Measurements from ENCODE around the gene TAC4. TPM values are rescaled to one million over a fixed set of nuclear protein-coding genes. Genes with fewer than 3 reads are reported as not detected.

The TAC4 gene
- total RNA-seq, 1 experiment from 2014 or later: not detected

GRCh38 chr17:49853470-49854015, 5.7 kb upstream of the TAC4 start:
- Histone ChIP-seq H3K79me2 (ENCODE audit: low read length) (no peaks in the 10 kb centered on the region), H3K4me2 (ENCODE audit: low read depth, low read length, poor library complexity, severe bottlenecking) (no peak overlapping the region), H3K4me3 (ENCODE audit: low read length) (no peak overlapping the region), H3K36me3 (ENCODE audit: insufficient read depth, low read length) (no peaks in the 10 kb centered on the region), H4K20me1 (ENCODE audit: insufficient read depth, low read depth, low read length) (no peaks in the 10 kb centered on the region), H3K9me2 (replicated peaks; ENCODE audit: insufficient read depth, low read length) (no peaks in the 10 kb centered on the region), H3K9ac (ENCODE audit: low read length) (no peak overlapping the region), H2AFZ (ENCODE audit: low read length) (no peak overlapping the region), H3K9me3 (ENCODE audit: low read length) (no peaks in the 10 kb centered on the region), H3K4me1 (ENCODE audit: low read length) (no peaks in the 10 kb centered on the region; the same call in 1 of the 2 replicates), H3K27me3 (ENCODE audit: low read length) (no peaks in the 10 kb centered on the region), H3K27ac (ENCODE audit: low read length) (no peak overlapping the region)
- DNase-seq: no peak

GRCh38 chr17:49851387-49852291, 3.8 kb upstream of the TAC4 start:
- peak; percentile 69 for DNase-seq
- H3K27me3 ChIP-seq (ENCODE audit: low read length): no peaks in the 10 kb centered on the region
- peak overlapping the region; percentile 39 for H3K9ac ChIP-seq (ENCODE audit: low read length)
- no peaks in the 10 kb centered on the region for H3K9me2 ChIP-seq (replicated peaks; ENCODE audit: insufficient read depth, low read length)
- H3K4me1 ChIP-seq (ENCODE audit: low read length): no peaks in the 10 kb centered on the region; the same call in 1 of the 2 replicates
- H3K4me2 ChIP-seq (ENCODE audit: low read depth, low read length, poor library complexity, severe bottlenecking): peak overlapping the region; percentile 47
- no peak overlapping the region for H3K27ac ChIP-seq (ENCODE audit: low read length)
- H2AFZ ChIP-seq (ENCODE audit: low read length): peak overlapping the region; percentile 56; the same call in 1 of the 2 replicates
- no peaks in the 10 kb centered on the region for H3K79me2 ChIP-seq (ENCODE audit: low read length)
- H3K4me3 ChIP-seq (ENCODE audit: low read length): peak overlapping the region; percentile 53; the same call in 1 of the 2 replicates
- H4K20me1 ChIP-seq (ENCODE audit: insufficient read depth, low read depth, low read length): 0 out of 2 replicates have a peak, but pooled peaks cover 3% of the 10 kb centered on the region
- no peaks in the 10 kb centered on the region for H3K36me3 ChIP-seq (ENCODE audit: insufficient read depth, low read length)
- no peaks in the 10 kb centered on the region for H3K9me3 ChIP-seq (ENCODE audit: low read length)

DNA sequence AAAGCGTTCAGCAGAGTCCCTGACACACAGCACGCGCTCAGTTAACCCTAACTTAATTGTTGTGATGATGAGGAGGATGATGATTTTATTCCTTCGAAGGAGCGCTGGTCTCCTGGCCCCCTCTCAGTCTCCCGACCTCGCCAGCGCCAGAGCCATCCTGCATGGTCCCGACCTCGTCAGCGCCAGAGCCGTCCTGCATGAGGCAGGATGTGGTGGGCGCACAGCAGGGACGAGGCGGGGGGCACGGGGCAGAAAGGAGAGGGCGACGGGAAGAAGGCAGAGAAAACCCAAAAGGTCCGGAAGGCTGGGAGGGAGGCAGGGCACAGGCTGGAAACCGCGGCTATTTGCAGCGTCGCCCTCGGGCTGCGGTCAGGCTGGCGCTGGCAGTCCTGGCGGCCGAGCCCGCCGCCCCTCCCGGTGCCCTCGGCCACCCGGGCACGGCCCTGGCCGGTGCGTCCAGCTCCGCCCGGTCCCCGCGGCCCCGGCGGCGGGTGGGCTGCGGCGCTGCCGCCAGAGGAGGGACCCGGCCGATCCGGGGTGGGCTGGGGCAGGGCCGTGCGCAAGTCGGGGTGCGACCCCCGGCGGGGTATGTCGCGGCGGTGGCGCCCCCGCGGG, 3.0 kb upstream of the TAC4 start:
- DNase-seq: no peak
- Histone ChIP-seq H3K27me3 (ENCODE audit: low read length) (no peaks in the 10 kb centered on the region), H3K79me2 (ENCODE audit: low read length) (no peaks in the 10 kb centered on the region), H3K9me2 (replicated peaks; ENCODE audit: insufficient read depth, low read length) (no peaks in the 10 kb centered on the region), H3K4me2 (ENCODE audit: low read depth, low read length, poor library complexity, severe bottlenecking) (peak overlapping the region; percentile 47), H3K36me3 (ENCODE audit: insufficient read depth, low read length) (0 out of 2 replicates have a peak, but pooled peaks cover 3% of the 10 kb centered on the region), H3K9ac (ENCODE audit: low read length) (peak overlapping the region; percentile 39), H3K4me3 (ENCODE audit: low read length) (no peak overlapping the region; the same call in 1 of the 2 replicates), H3K4me1 (ENCODE audit: low read length) (no peaks in the 10 kb centered on the region; the same call in 1 of the 2 replicates), H3K9me3 (ENCODE audit: low read length) (no peaks in the 10 kb centered on the region), H2AFZ (ENCODE audit: low read length) (no peak overlapping the region), H4K20me1 (ENCODE audit: insufficient read depth, low read depth, low read length) (0 out of 2 replicates have a peak, but pooled peaks cover 6% of the 10 kb centered on the region), H3K27ac (ENCODE audit: low read length) (no peak overlapping the region)

DNA sequence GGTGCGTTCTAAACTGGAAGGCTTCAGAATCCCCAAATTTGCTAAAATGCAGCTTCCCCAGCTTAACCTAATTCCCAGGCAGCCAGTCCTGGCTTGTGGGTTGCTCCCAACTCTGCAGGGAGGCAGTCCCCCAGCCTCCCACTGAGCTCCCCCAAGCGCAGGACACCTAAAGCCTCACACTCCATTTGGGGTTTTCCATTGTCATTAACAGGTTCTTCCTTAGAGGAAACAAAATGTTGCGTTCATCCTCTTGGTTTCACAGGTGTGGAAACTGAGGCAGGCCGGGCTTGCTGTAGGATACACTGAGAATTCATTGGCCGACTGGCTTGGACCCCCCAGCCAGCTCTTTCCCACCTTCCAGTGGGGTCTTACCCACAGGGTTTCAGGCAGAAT, 2.3 kb upstream of the TAC4 start:
- no peaks in the 10 kb centered on the region for H3K27me3 ChIP-seq (ENCODE audit: low read length)
- 0 out of 2 replicates have a peak, but pooled peaks cover 6% of the 10 kb centered on the region for H4K20me1 ChIP-seq (ENCODE audit: insufficient read depth, low read depth, low read length)
- H3K27ac ChIP-seq (ENCODE audit: low read length): no peak overlapping the region
- no peak overlapping the region for H3K9ac ChIP-seq (ENCODE audit: low read length)
- H2AFZ ChIP-seq (ENCODE audit: low read length): no peak overlapping the region
- no peak for DNase-seq
- no peaks in the 10 kb centered on the region for H3K9me3 ChIP-seq (ENCODE audit: low read length)
- no peak overlapping the region for H3K4me2 ChIP-seq (ENCODE audit: low read depth, low read length, poor library complexity, severe bottlenecking)
- no peaks in the 10 kb centered on the region for H3K79me2 ChIP-seq (ENCODE audit: low read length)
- H3K9me2 ChIP-seq (replicated peaks; ENCODE audit: insufficient read depth, low read length): no peaks in the 10 kb centered on the region
- no peak overlapping the region for H3K4me3 ChIP-seq (ENCODE audit: low read length)
- H3K36me3 ChIP-seq (ENCODE audit: insufficient read depth, low read length): 0 out of 2 replicates have a peak, but pooled peaks cover 3% of the 10 kb centered on the region
- no peaks in the 10 kb centered on the region; the same call in 1 of the 2 replicates for H3K4me1 ChIP-seq (ENCODE audit: low read length)

DNA sequence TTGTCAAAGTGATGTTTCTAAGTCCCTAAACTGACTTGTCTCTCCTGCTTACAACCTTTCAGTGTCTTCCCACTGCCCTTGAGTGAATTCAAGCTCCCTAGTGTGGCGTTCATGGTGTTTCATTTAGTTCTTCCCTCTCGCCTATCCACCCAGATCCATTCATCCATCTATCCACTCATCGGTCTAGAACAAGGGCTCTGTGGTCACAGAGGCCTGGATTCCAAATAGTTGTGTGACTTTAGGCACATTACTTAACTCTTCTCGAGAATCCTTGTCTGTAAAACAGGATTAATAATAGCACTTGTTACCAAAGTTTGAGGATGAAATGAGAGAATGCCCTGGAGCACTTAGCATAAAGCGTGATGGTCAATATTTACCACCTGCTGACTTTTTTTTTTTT, 870 bp upstream of the TAC4 start:
- Histone ChIP-seq H3K9me2 (replicated peaks; ENCODE audit: insufficient read depth, low read length) (no peaks in the 10 kb centered on the region), H4K20me1 (ENCODE audit: insufficient read depth, low read depth, low read length) (0 out of 2 replicates have a peak, but pooled peaks cover 6% of the 10 kb centered on the region), H3K36me3 (ENCODE audit: insufficient read depth, low read length) (0 out of 2 replicates have a peak, but pooled peaks cover 3% of the 10 kb centered on the region), H3K9ac (ENCODE audit: low read length) (no peak overlapping the region), H2AFZ (ENCODE audit: low read length) (no peak overlapping the region), H3K4me1 (ENCODE audit: low read length) (no peaks in the 10 kb centered on the region; the same call in 1 of the 2 replicates), H3K79me2 (ENCODE audit: low read length) (no peaks in the 10 kb centered on the region), H3K27me3 (ENCODE audit: low read length) (no peaks in the 10 kb centered on the region), H3K27ac (ENCODE audit: low read length) (no peak overlapping the region), H3K4me2 (ENCODE audit: low read depth, low read length, poor library complexity, severe bottlenecking) (no peak overlapping the region), H3K9me3 (ENCODE audit: low read length) (no peaks in the 10 kb centered on the region), H3K4me3 (ENCODE audit: low read length) (no peak overlapping the region)
- DNase-seq: no peak

- H3K79me2 ChIP-seq (ENCODE audit: low read length): no peaks in the 10 kb centered on the region
- DNase-seq: no peak
- no peak overlapping the region for H3K4me3 ChIP-seq (ENCODE audit: low read length)
- no peak overlapping the region for H3K4me2 ChIP-seq (ENCODE audit: low read depth, low read length, poor library complexity, severe bottlenecking)
- H3K9me2 ChIP-seq (replicated peaks; ENCODE audit: insufficient read depth, low read length): no peaks in the 10 kb centered on the region
- 0 out of 2 replicates have a peak, but pooled peaks cover 6% of the 10 kb centered on the region for H4K20me1 ChIP-seq (ENCODE audit: insufficient read depth, low read depth, low read length)
- H3K4me1 ChIP-seq (ENCODE audit: low read length): no peaks in the 10 kb centered on the region; the same call in 1 of the 2 replicates
- H3K9ac ChIP-seq (ENCODE audit: low read length): no peak overlapping the region
- H3K27me3 ChIP-seq (ENCODE audit: low read length): no peaks in the 10 kb centered on the region
- 0 out of 2 replicates have a peak, but pooled peaks cover 3% of the 10 kb centered on the region for H3K36me3 ChIP-seq (ENCODE audit: insufficient read depth, low read length)
- H3K9me3 ChIP-seq (ENCODE audit: low read length): no peaks in the 10 kb centered on the region
- H2AFZ ChIP-seq (ENCODE audit: low read length): no peak overlapping the region
- no peak overlapping the region for H3K27ac ChIP-seq (ENCODE audit: low read length)
These were observed 744 bp downstream of the TAC4 start for GRCh38 chr17:49846938-49847712.

GRCh38 chr17:49845321-49845720, 2.5 kb downstream of the TAC4 start:
- no peak overlapping the region for H3K4me2 ChIP-seq (ENCODE audit: low read depth, low read length, poor library complexity, severe bottlenecking)
- no peak overlapping the region for H3K4me3 ChIP-seq (ENCODE audit: low read length)
- H4K20me1 ChIP-seq (ENCODE audit: insufficient read depth, low read depth, low read length): 0 out of 2 replicates have a peak, but pooled peaks cover 6% of the 10 kb centered on the region
- DNase-seq: no peak
- no peak overlapping the region for H3K9ac ChIP-seq (ENCODE audit: low read length)
- no peaks in the 10 kb centered on the region for H3K79me2 ChIP-seq (ENCODE audit: low read length)
- H2AFZ ChIP-seq (ENCODE audit: low read length): no peak overlapping the region
- H3K27me3 ChIP-seq (ENCODE audit: low read length): no peaks in the 10 kb centered on the region
- no peaks in the 10 kb centered on the region for H3K4me1 ChIP-seq (ENCODE audit: low read length)
- no peak overlapping the region for H3K27ac ChIP-seq (ENCODE audit: low read length)
- 0 out of 2 replicates have a peak, but pooled peaks cover 3% of the 10 kb centered on the region for H3K36me3 ChIP-seq (ENCODE audit: insufficient read depth, low read length)
- no peaks in the 10 kb centered on the region for H3K9me2 ChIP-seq (replicated peaks; ENCODE audit: insufficient read depth, low read length)
- H3K9me3 ChIP-seq (ENCODE audit: low read length): no peaks in the 10 kb centered on the region
